ENCODE measurements around the gene C9orf78. TPM values are rescaled to one million over a fixed set of nuclear protein-coding genes. Genes with fewer than 3 reads are reported as not detected.

The C9orf78 gene
- total RNA-seq, 1 experiment from 2014 or later = 42.4 TPM

- Histone ChIP-seq H3K27ac (ENCODE audit: low read length) (no peak overlapping the region), H3K36me3 (ENCODE audit: low read depth, low read length) (no peaks in the 10 kb centered on the region), H3K79me2 (ENCODE audit: low read length) (no peaks in the 10 kb centered on the region), H3K4me2 (ENCODE audit: low read length) (no peak overlapping the region), H3K4me3 (ENCODE audit: low read length) (no peak overlapping the region), H3K27me3 (ENCODE audit: low read length) (no peaks in the 10 kb centered on the region), H3F3A (ENCODE audit: low read length, unreplicated experiment) (no peaks in the 10 kb centered on the region), H3K9ac (ENCODE audit: low read length) (no peak overlapping the region), H3K9me3 (ENCODE audit: low read length) (no peaks in the 10 kb centered on the region), H3K4me1 (ENCODE audit: insufficient read depth, low read length) (peaks cover 13% of the 10 kb centered on the region), H3K9me2 (replicated peaks; ENCODE audit: low read length) (no peaks in the 10 kb centered on the region), H2AFZ (ENCODE audit: low read length) (no peak overlapping the region), H4K20me1 (ENCODE audit: low read length) (no peaks in the 10 kb centered on the region)
- POLR2A ChIA-PET (ENCODE audit: unreplicated experiment) = no interaction called here
- CTCF ChIA-PET = interaction anchor here (0.5 kb wide), 1 partner anchor 31 kb away, joined by 3 read pairs; no protein-coding TSS in a partner anchor
- no TSS peak for BruUV-seq (replicated peaks)
- intact Hi-C loops (cut with micrococcal nuclease) = no loop called here
- DNase-seq (no peak), ATAC-seq (no peak)
- TF ChIP-seq EZH2 (IDR thresholded peaks at IDR 0.05; ENCODE audit: low read length, unreplicated experiment) (no peak), EZH2phosphoT487 (IDR thresholded peaks at IDR 0.05; ENCODE audit: borderline replicate concordance, low read length) (no peak)
- TF ChIP-seq, protein P1, sequence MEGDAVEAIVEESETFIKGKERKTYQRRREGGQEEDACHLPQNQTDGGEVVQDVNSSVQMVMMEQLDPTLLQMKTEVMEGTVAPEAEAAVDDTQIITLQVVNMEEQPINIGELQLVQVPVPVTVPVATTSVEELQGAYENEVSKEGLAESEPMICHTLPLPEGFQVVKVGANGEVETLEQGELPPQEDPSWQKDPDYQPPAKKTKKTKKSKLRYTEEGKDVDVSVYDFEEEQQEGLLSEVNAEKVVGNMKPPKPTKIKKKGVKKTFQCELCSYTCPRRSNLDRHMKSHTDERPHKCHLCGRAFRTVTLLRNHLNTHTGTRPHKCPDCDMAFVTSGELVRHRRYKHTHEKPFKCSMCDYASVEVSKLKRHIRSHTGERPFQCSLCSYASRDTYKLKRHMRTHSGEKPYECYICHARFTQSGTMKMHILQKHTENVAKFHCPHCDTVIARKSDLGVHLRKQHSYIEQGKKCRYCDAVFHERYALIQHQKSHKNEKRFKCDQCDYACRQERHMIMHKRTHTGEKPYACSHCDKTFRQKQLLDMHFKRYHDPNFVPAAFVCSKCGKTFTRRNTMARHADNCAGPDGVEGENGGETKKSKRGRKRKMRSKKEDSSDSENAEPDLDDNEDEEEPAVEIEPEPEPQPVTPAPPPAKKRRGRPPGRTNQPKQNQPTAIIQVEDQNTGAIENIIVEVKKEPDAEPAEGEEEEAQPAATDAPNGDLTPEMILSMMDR (conservative IDR thresholded peaks at IDR 0.05; ENCODE audit: low read depth, low read length) = no peak
Observed at GRCh38 chr9:129879991-129880653, 45.0 kb upstream of the C9orf78 start.

GRCh38 chr9:129879103-129879699 is 44.1 kb upstream of the C9orf78 start:
- POLR2A ChIA-PET (ENCODE audit: unreplicated experiment) = no interaction called here

More at GRCh38 chr9:129879103-129879699, 44.1 kb upstream of the C9orf78 start:
- H3K4me1 ChIP-seq (ENCODE audit: insufficient read depth, low read length) = peaks cover 5% of the 10 kb centered on the region
- intact Hi-C loops (cut with micrococcal nuclease) = no loop called here
- H3K27me3 ChIP-seq (ENCODE audit: low read length) = no peaks in the 10 kb centered on the region
- H3K27ac ChIP-seq (ENCODE audit: low read length) = no peak overlapping the region
- CTCF ChIA-PET = interaction anchor here (0.5 kb wide), 1 partner anchor 31 kb away, joined by 3 read pairs; no protein-coding TSS in a partner anchor
- no peaks in the 10 kb centered on the region for H3F3A ChIP-seq (ENCODE audit: low read length, unreplicated experiment)
- no peak overlapping the region for H3K9ac ChIP-seq (ENCODE audit: low read length)
- H3K79me2 ChIP-seq (ENCODE audit: low read length) = no peaks in the 10 kb centered on the region
- DNase-seq = no peak
- no peaks in the 10 kb centered on the region for H3K9me2 ChIP-seq (replicated peaks; ENCODE audit: low read length)
- H2AFZ ChIP-seq (ENCODE audit: low read length) = no peak overlapping the region
- H3K36me3 ChIP-seq (ENCODE audit: low read depth, low read length) = no peaks in the 10 kb centered on the region
- H3K9me3 ChIP-seq (ENCODE audit: low read length) = no peaks in the 10 kb centered on the region
- H3K4me2 ChIP-seq (ENCODE audit: low read length) = no peak overlapping the region
- no peaks in the 10 kb centered on the region for H4K20me1 ChIP-seq (ENCODE audit: low read length)
- ATAC-seq = no peak
- no TSS peak for BruUV-seq (replicated peaks)
- no peak overlapping the region for H3K4me3 ChIP-seq (ENCODE audit: low read length)
- TF ChIP-seq, protein P1 (conservative IDR thresholded peaks at IDR 0.05; ENCODE audit: low read depth, low read length) = no peak
- no peak for TF ChIP-seq EZH2 (IDR thresholded peaks at IDR 0.05; ENCODE audit: low read length, unreplicated experiment)
- no peak for TF ChIP-seq EZH2phosphoT487 (IDR thresholded peaks at IDR 0.05; ENCODE audit: borderline replicate concordance, low read length)

Measured in PC-3 (cell line).